ENCODE results near the gene TAF11L3. TPM values are rescaled to one million over a fixed set of nuclear protein-coding genes. Genes with fewer than 3 reads are reported as not detected.
"Not testable (repeated sequence)": the region's sequence is repeated elsewhere in the genome, so short reads cannot be mapped to it uniquely, and the experiment has no call there.

Gene TAF11L3
- total RNA-seq, 1 donor = not detected

DNA sequence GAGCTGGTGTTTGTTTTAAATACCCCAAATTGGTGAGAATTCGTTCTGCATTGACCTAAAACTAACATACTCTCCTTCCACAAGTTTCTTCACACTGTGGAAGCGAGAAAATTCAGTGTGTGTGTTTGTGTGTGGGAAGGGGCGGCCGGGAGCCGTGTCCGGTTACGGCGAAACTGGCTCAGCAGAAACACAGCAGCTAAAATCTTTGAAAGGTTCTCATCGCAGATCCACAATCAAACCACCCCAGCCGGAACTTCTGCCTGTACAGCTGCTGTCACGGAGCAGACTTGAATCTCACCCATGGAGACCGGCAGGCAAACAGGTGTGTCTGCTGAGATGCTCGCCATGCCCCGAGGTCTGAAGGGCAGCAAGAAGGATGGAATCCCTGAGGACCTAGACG is 3.3 kb downstream of the TAF11L3 start, which contains the start of gene TAF11L4:
TSS of gene TAF11L4 (plus strand) at position 301 of the 400 bp plus-strand sequence.
- not testable (repeated sequence) for H3K27me3 ChIP-seq (ENCODE audit: insufficient read depth, low read length); H3K4me3 ChIP-seq (ENCODE audit: low read length); H3K4me1 ChIP-seq (ENCODE audit: insufficient read depth, low read length); H3K9me3 ChIP-seq (ENCODE audit: low read depth, low read length)

- H3K4me1 ChIP-seq (ENCODE audit: insufficient read depth, low read length); H3K9me3 ChIP-seq (ENCODE audit: low read depth, low read length); H3K4me3 ChIP-seq (ENCODE audit: low read length); H3K27me3 ChIP-seq (ENCODE audit: insufficient read depth, low read length): not testable (repeated sequence)
Measured at GRCh38 chr5:17524935-17525334, 6.8 kb downstream of the TAF11L3 start, which contains the start of gene TAF11L5. Gene TAF11L5, plus strand, starts transcription at chr5:17525235.

DNA sequence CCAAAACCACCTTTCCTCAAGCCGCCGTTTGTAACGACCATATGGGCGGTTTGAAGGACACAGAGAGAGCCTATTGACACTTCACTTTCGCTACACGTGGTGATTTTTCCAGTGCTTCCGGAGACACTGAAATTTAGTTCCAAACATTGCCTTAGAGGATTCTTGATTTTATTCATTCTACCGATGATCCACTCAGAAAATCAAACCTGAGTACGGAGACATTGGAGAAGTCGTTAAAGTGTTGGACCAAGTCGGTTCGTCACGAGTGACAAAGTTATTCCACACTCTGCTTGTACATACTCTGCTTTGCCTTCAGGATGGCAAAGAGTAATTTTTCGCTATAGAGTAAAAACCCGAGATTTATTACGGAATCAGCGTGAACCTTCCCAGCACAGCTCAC is 8.3 kb downstream of the TAF11L3 start:
- H3K4me1 ChIP-seq (ENCODE audit: insufficient read depth, low read length); H3K9me3 ChIP-seq (ENCODE audit: low read depth, low read length); H3K27me3 ChIP-seq (ENCODE audit: insufficient read depth, low read length); H3K4me3 ChIP-seq (ENCODE audit: low read length): not testable (repeated sequence)

DNA sequence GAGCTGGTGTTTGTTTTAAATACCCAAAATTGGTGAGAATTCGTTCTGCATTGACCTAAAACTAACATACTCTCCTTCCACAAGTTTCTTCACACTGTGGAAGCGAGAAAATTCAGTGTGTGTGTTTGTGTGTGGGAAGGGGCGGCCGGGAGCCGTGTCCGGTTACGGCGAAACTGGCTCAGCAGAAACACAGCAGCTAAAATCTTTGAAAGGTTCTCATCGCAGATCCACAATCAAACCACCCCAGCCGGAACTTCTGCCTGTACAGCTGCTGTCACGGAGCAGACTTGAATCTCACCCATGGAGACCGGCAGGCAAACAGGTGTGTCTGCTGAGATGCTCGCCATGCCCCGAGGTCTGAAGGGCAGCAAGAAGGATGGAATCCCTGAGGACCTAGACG is 10.2 kb downstream of the TAF11L3 start, which contains the start of gene TAF11L6:
TSS of gene TAF11L6 (plus strand) at position 301 of the 400 bp plus-strand sequence.
- not testable (repeated sequence) for H3K4me3 ChIP-seq (ENCODE audit: low read length); H3K9me3 ChIP-seq (ENCODE audit: low read depth, low read length); H3K27me3 ChIP-seq (ENCODE audit: insufficient read depth, low read length); H3K4me1 ChIP-seq (ENCODE audit: insufficient read depth, low read length)

Other genes with a start within 250 kb of the TAF11L3 start
- not detected for gene TAF11L2, start 20.1 kb upstream of the TAF11L3 start, total RNA-seq
- not detected for gene TAF11L4, start 3.4 kb downstream of the TAF11L3 start, total RNA-seq
- gene TAF11L5, start 6.9 kb downstream of the TAF11L3 start, total RNA-seq = not detected
- gene TAF11L6, start 10.3 kb downstream of the TAF11L3 start, total RNA-seq = not detected
- not detected for gene TAF11L7, start 67.4 kb downstream of the TAF11L3 start, total RNA-seq
- gene TAF11L8, start 72.6 kb downstream of the TAF11L3 start, total RNA-seq = not detected
- gene TAF11L9, start 76.0 kb downstream of the TAF11L3 start, total RNA-seq = not detected
- not detected for gene TAF11L10, start 79.5 kb downstream of the TAF11L3 start, total RNA-seq
- gene TAF11L11, start 85.8 kb downstream of the TAF11L3 start, total RNA-seq = not detected
- not detected for gene TAF11L12, start 92.0 kb downstream of the TAF11L3 start, total RNA-seq
- not detected for gene TAF11L13, start 113.7 kb downstream of the TAF11L3 start, total RNA-seq
- gene TAF11L14, start 116.1 kb downstream of the TAF11L3 start, total RNA-seq = not detected

Measured in mononuclear cell (primary cell).